ENCODE measurements around the gene WDR47.

Gene WDR47

DNA sequence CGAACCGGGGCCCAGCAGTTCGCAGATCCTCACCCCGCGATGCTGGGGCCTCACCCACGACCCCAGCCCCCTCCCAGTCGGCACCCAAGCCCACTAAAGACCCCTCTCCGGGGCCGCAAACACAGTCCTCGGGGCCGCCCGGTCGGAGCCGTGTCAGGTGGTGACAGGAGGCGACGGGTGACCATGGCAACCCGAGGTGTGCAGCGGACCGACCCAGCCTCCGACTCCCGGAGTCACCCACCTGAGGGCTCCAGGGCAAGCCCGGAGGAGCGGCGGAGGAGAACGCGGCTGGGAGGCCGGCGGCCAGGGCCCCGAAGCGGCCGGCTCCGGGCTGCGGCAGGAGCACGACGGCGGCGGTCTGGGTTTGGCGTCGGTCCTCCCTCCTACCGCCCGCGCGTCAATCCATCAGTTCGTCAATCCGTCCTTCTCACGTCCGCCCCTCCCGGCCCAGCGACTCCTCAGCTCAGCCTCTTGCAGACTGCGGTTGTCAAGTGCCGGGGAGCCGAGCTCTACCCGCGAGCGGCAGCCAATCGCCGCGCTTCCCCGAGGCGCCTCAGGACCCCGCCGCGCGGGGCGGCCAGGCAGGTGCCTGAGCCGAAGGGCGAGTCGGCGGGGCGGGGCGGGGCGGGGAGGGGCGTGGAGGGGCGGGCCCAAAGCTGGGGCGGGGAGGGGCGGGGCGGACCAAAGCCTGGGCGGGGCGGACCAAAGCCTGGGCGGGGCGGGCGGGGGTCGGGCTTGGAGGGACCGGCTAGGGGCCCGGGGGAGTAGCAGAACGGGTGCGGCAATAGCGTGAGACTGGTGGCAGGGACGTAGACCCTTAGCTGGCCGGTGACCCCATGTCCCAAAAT is at the start of gene WDR47:
WDR47 (minus strand) TSS at position 482 of the 848 bp plus-strand sequence. CDS start 18,590 bp downstream, outside the sequence.
- peak; percentile 93 for DNase-seq (ENCODE audit: low read depth)

DNA sequence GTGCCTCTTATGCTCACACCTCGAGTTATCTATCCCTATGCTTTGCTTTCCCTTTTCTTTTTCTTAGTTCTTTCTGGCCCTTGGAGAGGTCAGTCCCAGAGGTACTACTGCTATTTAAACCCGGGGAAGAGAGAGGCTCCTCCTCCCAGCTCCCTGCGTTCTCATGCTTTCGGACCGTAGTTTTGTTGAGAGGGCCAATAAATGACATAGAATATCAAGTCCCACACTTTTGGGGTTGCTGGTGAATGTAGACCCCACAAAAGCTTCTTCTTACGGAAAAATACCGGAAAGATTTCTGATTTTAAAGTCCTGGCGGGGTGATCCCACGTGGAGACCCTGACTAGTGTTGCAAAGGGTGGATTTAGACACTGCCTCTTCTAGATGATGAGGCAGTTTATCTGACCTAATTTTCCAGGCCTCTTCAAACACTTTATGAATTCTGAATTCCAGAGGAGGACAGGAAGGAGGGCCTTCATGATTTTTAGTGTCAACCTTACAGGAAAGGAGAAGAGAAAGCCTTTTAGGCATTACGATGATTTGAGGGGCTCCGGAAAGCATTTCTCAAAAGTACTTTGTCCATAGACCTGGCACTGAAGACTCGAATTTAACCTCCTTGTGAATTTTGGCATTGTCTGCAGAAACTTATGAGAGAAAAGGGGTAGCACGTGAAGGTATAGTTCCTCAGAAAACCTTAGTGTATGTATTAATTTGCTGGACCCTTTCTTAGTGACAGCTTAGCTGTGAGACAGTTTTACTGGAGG is 49.4 kb upstream of the WDR47 start:
- DNase-seq (ENCODE audit: low read depth), result no peak

DNA sequence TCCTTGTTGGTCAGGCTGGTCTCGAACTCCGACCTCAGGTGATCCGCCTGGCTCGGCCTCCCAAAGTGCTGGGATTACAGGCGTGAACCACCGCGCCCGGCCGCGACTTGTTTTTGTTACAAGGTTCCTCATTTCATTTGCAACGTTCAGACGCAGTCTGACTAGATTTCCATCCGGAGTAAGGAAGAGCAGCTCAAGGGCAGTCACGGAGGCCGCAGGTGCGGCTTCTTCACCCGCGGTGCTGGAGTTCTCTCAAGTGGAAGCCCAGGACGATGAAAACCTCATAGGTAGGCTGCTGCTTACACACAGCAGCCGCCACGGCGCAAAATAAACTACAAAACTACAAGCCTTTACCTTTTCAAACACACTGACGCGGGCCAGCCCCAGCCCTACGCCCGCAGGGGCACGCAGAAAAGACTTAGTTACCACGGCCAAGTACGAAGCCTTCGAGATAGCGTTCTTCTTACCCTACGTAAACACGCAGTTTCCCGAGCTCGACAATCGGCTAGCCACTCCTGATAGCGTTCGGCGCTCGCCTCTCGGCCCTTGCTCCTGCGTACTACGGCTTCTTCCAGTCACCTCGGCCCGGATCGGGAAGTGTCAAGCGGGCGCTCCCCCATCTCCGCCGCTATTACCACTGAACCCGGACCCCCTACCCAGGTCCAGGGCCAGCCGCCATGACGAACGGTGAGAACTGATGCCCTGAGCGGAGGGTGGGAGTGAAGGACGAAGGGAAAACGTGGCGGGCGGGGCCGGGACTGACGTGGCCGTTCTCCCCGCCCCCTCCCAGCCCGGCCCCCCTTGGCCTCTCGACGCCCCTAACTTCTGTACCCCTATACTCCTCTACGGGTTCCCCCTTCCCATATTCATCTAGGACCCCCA is 48.5 kb upstream of the WDR47 start, which contains the start of gene TMEM167B:
TMEM167B (plus strand) TSS at position 569 of the 882 bp plus-strand sequence; CDS start at position 678, 109 bp downstream.
- peak; percentile 80 for DNase-seq (ENCODE audit: low read depth)

DNA sequence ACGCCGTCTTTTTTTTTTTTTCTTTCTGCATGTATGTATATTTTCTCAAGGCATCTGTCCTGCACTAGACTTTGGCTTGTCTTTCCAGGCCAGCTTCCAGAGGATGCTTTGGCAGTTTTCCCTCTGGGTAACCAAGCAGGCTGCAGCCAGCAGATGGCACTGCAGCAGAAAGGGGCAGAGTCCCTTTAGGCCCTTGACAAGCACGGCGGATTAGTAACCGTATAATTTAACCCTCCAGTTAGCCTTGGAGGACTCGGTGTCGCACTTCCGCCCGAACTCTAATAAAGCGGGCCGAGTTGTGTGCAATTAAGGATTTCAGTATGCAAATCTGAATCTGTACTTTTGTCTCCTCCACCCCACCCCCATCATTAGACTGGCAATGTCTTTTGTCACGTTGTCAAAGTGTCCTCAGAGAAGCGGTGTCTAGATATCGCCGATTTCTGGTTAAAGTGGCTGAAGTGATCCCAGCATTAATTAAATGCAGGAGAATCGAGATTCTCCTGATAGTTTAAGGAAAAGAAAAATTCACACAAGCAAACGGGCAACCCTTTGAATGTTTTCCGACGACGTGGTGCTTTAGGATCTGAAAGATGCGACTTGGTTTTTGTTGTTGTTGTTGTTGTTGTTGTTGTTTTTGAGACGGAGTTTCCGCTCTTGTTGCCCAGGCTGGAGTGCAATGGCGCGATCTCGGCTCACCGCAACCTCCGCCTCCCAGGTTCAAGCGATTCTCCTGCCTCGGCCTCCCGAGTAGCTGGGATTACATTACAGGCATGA is 47.5 kb upstream of the WDR47 start:
- peak; percentile 28 for DNase-seq (ENCODE audit: low read depth)

DNA sequence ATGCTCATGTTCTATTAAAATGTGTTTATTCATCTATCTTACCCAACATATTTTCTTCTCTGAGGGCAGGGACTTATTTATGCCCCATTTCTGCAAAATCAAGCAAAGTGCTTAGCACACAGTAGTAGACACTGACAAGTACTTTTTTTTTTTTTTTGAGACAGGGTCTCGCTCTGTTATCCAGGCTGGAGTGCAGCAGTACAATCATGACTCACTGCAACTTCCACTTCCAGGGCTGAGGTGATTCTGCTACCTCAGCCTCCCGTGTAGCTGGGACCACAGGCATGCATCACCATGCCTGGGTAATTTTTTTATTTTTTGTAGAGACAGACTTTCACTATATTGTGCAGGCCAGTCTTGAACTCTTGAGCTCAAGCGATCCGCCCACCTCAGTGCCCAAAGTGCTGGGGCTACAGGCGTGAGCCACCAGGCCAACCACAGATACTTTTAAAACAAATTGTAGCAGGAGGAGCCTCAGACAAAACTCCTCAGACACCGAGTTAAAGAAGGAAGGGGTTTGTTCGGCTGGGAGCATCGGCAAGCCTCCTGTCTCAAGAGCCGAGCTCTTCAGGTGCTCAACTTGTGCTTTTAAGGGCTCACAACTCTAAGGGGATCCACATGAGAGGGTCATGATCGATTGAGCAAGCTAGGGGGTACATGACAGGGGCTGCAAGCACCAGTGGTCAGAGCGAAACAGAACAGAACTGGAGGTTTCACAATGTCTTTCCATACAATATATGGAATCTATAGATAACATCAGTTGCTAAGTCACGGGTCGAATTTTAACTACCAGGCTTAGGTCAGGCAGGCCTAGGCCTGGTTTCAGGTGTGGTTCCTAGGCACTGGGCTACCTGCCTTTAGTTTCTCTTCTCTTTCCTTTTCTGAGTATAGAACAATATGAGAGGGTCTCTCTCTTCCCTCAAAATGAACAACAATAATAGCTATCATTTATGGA is 42.9 kb upstream of the WDR47 start:
- no peak for DNase-seq (ENCODE audit: low read depth)

DNA sequence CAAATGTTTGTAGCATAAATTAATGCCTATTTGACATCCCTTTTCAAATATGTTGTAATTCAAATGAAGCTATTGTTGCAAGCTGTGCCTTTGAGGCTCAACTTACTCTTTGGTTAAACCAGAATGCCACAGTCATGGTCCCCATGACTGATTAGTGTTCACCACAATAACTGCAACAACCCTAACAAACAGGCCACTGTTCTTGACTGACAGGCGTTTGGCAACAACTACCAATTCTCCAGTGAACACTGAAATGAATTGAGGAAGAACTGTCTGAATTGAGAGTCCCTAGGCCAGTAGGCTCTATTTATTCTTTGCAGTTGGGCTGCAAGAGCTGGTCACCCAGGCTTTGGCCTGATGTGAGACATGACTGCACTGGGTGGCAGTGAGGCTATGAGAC is 42.0 kb upstream of the WDR47 start:
- DNase-seq (ENCODE audit: low read depth), result no peak

DNA sequence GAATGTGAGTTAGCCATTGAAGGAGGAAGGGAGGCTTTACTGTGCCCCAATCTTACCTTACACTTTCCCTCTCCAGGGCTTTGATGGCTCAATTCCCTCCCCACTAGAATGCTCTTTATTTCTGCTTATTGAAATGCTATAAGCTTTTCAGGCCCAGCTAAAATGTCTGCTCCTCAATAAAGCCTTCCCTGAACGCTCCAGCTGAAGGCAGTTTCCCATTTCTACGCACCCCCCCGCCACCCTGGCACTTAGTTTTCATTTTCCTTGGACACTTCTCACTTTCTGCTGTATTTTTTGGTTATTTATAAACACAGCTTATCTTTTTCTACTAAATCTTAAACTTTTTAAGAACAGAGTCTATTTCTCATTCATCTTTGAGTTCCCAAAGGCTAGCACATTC is 41.6 kb upstream of the WDR47 start:
- DNase-seq (ENCODE audit: low read depth), result no peak

DNA sequence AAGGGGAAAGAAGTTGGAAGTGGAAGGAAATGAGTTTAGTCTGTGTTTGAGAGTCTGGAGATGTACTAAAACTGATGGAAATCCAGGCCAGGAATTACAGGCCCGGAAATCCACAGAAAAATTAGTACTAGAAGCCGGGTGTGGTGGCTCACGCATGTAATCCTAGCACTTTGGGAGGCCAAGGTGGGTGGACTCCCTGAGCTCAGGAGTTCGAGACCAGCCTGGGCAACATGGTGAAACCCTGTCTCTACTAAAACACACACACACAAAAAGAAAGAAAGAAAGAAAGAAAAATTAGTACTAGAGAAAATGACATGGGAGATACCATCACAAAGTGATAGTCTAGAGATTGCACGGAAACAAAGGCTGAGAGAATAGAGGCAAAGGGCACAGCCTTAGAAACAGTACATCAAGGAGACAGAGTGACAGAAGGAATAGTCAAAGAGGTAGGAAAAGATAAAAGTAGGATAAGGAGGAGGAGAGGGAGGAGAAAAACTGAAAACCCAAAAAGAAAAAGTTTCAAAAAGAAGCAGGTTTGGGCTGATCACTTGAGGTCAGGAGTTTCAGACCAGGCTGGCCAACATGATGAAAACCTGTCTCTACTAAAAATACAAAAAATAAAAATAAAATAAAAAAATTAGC is 38.7 kb upstream of the WDR47 start:
- DNase-seq (ENCODE audit: low read depth), result no peak

DNA sequence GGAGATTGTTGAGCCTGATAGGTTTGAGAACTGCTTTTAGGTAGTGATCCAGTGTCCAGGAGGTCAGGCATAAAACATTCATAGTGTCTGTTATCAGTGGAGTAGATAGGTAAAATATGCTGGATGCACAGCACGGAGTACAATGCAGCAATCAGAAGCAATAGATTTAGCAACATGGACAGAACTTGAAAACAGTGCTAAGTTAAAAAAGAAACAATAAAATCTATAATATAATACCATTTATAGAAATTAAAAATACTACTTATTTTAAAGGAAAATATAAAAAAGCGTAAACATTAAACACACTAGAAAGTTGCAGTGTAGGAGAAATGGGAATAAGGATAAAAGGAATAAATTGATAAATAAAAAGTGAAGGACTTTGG is 37.3 kb upstream of the WDR47 start:
- no peak for DNase-seq (ENCODE audit: low read depth)

DNA sequence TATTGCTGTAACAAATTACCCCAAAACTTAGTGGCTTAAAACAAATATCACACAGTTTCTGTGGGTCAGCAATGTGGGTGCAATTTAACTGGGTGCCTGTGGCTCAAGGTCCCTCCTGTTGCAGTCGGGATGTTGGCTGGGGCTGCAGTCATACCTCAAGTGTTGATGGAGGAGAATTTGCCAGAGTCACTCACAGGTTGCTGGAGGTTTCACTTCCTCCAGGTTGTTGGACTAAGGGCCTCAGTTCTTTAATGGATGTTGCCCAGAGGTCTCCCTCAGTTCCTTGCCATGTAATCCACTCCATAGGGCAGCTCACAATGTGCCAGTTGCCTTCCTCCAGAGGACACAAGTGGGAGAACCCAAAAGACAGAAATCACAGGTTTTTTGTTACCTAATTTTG is 36.4 kb upstream of the WDR47 start:
- no peak for DNase-seq (ENCODE audit: low read depth)

DNA sequence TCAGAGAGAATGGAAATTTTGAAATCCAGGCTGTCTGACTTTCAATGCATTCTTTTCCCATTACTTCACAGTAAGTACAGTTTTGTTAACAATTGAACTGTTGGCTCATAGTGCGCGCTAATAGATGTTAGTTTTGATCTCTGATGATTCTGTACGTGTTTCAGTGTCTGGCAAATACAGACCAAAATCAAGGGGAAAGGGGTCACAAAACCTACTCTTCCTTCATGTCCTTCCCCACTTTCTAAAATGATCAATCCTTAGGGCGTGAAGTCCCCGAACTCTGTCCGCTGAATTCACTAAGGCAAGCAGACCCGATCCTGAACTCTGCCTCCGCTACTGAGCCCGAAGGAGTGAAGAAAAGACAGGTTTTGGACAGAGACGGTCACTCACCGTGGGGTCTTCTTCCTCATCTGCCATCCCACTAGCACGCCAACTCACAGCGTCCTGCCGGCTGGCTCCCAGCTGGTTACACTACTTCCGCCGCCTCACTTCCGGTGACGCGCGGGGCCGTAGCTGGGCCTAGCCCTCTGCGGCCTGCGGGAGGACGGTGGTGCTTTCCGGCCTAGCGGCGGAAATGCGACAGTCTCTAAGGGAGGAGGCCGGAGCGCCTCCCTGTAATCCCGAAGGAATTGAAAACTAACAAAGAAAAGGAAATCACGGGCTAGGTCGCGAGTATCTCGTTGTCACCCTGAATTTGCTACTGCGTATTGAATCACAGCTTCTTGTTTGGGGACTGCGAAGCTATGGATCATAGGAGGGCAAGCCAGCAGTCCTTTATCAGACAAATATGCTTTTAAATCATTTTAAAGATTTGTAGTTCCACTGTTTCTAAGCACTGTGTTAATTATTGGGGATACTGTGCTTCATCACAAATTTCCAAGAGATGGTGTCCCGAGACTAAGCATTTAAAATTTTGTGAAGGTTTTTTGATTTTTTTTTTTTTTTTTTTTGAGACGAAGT is 33.9 kb upstream of the WDR47 start, which contains the start of gene TAF13:
TAF13 (minus strand) TSS at position 473 of the 960 bp plus-strand sequence; CDS start at position 417, 56 bp downstream.
- DNase-seq (ENCODE audit: low read depth), result peak; percentile 80

DNA sequence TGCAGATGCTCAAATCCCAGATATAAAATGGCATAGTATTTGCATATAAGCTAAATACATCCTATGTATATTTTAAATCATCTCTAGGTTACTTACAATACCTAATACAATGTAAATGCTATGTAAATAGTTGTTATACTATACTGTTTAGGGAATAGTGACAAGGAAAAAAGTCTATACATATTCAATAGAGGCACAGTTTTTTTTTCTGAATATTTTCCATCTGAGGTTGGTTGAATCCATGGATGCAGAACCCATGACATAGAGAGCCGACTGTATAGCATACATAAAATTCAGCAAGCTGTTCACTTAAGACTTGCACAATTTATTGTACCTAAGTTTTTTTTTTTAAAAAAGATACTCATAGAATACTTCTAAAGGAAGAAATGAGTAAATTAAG is 27.4 kb upstream of the WDR47 start:
- no peak for DNase-seq (ENCODE audit: low read depth)

DNA sequence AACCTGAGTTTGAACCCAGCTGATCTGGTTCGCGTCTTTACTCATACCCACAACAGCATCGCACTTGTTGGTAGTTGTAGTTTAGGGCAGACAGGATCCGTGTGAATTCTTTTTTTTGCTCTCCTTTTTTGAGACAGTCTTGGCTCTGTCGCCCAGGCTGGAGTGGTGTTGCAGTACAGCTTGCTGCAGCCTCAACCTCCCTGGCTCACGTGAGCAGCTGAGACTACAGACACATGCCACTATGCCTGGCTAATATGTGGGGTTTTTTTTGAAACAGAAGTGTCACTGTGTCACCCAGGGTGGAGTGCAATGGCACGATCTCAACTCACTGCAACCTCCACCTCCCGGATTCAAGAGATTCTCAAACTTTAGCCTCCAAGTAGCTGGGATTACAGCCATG is 26.0 kb upstream of the WDR47 start:
- DNase-seq (ENCODE audit: low read depth), result no peak

DNA sequence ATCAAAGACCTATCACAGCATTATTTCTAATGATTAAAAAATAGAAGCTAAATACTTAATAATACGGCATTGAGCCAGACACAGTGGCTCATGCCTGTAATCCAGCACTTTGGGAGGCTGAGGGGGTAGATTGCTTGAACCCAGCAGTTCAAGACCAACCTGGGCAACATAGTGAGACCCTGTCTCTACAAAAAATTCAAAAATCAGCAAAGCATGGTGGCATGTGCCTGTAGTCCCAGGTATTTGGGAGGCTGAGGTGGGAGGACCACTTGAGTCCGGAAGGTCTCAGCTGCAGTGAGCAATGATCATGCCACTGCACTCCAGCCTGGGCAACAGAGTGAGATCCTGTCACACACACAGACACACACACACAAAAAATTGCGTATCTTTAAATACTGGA is 23.2 kb upstream of the WDR47 start:
- DNase-seq (ENCODE audit: low read depth), result no peak

DNA sequence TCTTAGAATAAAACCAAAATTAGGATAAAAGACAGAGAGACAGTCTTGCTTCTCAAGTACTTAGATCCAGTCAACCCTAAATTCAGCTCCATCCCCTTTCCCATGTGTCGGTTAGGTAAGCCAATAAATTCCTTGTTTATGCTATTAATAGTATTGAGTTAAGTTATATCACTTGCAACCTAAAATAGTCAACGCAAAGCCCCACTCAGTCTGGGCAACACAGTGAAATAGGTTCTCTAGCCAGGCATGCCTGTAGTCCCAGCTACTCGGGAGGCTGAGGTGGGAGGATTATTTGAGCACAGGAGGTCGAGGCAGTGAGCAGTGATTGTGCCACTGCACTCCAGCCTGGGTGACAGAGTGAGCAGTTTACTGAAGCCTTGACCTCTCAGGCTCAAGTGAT is 19.3 kb upstream of the WDR47 start:
- no peak for DNase-seq (ENCODE audit: low read depth)

DNA sequence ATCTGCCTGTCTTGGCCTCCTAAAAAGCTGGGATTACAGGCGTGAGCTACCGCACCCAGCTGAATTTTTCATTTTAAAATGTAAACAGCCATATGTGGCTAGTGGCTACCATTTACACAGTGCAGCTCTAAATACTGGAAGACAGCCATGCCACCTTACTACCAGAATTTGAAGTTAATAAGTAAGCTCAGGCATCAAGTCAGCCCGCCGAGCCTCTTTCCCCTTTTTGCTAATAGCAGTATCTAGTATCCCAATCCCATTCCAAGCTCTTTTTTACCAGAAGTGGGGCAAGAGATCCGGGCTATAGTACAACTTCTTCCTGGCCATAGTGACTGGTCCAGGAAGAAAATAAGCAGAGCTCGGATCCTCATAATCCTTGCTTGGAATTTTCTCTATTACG is 18.8 kb upstream of the WDR47 start:
- DNase-seq (ENCODE audit: low read depth), result no peak

DNA sequence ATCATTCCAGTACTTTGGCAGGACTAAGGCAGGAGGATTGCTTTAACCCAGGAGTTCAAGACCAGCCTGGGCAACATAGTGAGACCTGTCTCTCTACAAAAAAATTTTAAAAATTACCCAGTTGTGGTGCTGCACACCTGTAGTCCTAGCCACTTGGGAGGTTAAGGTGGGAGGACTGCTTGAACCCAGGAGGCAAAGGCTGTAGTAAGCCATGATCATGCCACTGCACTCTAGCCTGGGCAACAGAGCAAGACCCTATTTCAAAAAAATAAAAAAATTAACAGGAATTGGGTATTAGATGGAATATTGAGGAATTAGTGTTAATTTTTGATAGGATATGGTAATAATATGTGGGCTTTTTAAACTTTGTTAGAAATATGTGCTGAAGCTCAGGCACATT is 17.1 kb upstream of the WDR47 start:
- no peak for DNase-seq (ENCODE audit: low read depth)

DNA sequence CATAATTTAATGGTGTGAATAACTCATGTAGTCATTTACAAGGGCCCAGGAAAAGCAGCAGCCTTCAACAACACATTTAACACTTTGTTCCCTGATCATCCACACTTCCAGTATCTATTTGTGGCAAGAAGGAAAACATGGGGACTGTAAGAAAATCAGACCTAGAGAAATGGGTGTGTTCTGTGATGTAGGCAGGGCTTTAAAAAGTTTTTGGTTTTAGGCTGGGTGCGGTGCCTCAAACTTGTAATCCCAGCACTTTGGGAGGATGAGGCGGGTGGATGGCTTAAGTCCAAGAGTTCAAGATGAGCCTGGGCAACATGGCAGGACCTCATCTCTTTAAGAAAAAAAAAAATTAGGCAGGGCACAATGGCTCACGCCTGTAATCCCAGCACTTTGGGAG is 14.2 kb upstream of the WDR47 start:
- no peak for DNase-seq (ENCODE audit: low read depth)
